Hepatocyte (in vitro differentiated cells): ENCODE data around the gene PSPN.

Experiments
- CTCF ChIP-seq: fragments of 200-600 bp; sonication (generic); IDR thresholded peaks from 2 replicates; pipeline ENCODE4 v1.5.1; 2016; ENCODE audit warnings: antibody characterized with exemption, mild to moderate bottlenecking; ENCODE audit not compliant: poor library complexity
- EZH2phosphoT487 ChIP-seq: fragments of 200-600 bp; sonication (generic); IDR thresholded peaks from one replicate; pipeline ENCODE4 v1.6.1; 2018; ENCODE audit warnings: antibody characterized with exemption, mild to moderate bottlenecking, low read depth, moderate library complexity; ENCODE audit not compliant: unreplicated experiment, severe bottlenecking

DNA sequence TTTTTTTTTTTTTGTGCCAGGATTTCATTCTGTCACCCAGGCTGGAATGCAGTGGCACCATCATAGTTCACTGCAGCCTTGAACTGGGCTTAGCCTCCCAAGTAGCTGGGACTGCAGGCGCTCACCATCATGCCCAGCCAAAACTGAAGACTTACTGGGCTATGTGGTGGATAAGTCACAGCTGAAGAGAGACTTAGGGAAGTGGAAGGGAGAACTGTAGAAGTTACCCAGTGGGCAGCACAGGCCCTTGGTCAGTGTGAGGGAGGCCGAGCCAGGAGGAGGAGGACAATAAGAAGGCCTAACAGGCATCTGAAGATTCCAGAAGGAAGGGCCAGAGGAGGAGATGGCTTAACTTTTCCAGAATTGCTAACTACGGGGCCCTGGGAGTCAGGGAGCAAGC is 4.0 kb upstream of the PSPN start:
- TF ChIP-seq EZH2phosphoT487 (no peak), CTCF (no peak)
